Astrocyte of the cerebellum (primary cell): Measurements from ENCODE around the gene CACNA2D3.
"Not testable (repeated sequence)": the region's sequence is repeated elsewhere in the genome, so short reads cannot be mapped to it uniquely, and the experiment has no call there.

Experiments
- DNase-seq: peaks from one replicate; pipeline ENCODE4 v3.0.0-alpha.2; 2011; ENCODE audit warnings: low read depth
- H3K4me3 ChIP-seq: 2 replicates; pipeline ENCODE4 v1.5.1; 2011; ENCODE audit warnings: mild to moderate bottlenecking, low read depth, low read length, moderate library complexity
- CTCF ChIP-seq: IDR thresholded peaks from 2 replicates; pipeline ENCODE4 v1.5.1; 2012; ENCODE audit warnings: low read length, low read depth, moderate library complexity, mild to moderate bottlenecking; ENCODE audit errors: missing control alignments
- in situ Hi-C: cut with HindIII; loops from 2 replicates; pipeline ENCODE4 v1.10.0; 2017; ENCODE audit warnings: low sequenced_read_pairs

Gene CACNA2D3

GRCh38 chr3:54086652-54087405, 35.5 kb upstream of the CACNA2D3 start:
- DNase-seq, result no peak
- in situ Hi-C loops, result no loop called here
- no peak overlapping the region for H3K4me3 ChIP-seq
- TF ChIP-seq CTCF, result no peak

- TF ChIP-seq CTCF, result no peak
- in situ Hi-C loops, result no loop called here
- no peak for DNase-seq
- peak overlapping the region; percentile 15 for H3K4me3 ChIP-seq
Measured at GRCh38 chr3:54087581-54088410, 34.6 kb upstream of the CACNA2D3 start.

DNA sequence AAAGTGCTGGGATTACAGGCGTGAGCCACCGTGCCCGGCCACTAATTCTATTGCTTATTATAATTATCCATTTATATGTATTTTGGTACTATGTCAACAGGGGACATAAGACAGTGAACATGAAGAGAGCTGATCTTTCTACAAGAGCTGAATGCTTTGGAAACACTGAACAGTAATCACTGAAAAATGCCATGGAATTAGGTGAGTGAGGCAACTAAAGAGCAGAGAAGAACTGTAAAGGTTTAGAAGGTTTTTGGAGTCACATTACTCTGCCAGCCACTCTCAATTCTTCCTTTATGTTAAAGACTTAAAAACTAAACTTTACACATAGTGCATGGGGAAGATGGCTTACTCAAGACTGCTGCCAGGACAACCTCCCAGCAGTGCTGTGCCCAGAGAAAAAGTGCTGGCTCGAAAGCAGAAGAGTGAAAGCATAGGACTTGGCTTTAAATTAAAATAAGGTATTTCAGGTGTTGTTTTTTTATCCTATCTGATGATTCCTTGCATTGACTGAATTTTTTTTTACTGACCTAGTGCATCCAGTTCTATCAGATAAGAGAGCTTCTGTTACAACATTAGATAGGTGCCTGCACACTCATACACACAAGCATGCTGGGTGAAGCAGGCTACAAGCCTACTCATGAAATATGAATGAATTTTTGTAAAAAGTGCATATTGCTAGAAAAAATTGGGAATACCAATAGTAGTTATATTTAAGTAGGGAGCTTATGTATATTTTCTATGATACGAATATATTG, 28.7 kb upstream of the CACNA2D3 start:
- no peak for DNase-seq
- in situ Hi-C loops, result no loop called here
- no peak for TF ChIP-seq CTCF

GRCh38 chr3:54094926-54095325, 27.4 kb upstream of the CACNA2D3 start:
- no peak overlapping the region for H3K4me3 ChIP-seq
- in situ Hi-C loops, result no loop called here
- DNase-seq, result no peak
- TF ChIP-seq CTCF, result no peak

More for the DNA sequence above, 28.7 kb upstream of the CACNA2D3 start:
- no peak overlapping the region for H3K4me3 ChIP-seq

GRCh38 chr3:54099381-54099780, 23.0 kb upstream of the CACNA2D3 start:
- no peak for DNase-seq
- in situ Hi-C loops, result no loop called here
- TF ChIP-seq CTCF, result no peak
- no peak overlapping the region for H3K4me3 ChIP-seq

- in situ Hi-C loops, result no loop called here
- DNase-seq, result no peak
- no peak for TF ChIP-seq CTCF
- H3K4me3 ChIP-seq, result no peak overlapping the region
Measured at GRCh38 chr3:54104084-54104483, 18.3 kb upstream of the CACNA2D3 start.

DNA sequence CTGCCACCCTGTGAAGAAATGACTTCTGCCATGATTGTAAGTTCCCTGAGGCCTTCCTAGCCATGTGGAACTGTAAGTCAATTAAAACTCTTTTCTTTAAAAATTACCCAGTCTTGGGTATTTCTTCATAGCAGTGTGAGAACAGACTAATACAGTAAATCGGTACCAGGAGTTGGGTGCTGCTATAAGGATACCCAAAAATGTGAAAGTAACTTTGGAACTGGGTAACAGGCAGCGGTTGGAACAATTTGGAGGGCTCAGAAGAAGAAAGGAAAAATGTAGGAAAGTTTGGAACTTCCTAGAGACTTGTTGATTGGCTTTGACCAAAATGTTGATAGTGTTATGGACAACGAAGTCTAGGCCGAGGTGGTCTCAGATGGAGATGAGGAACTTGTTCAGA, 6.2 kb upstream of the CACNA2D3 start:
- H3K4me3 ChIP-seq, DNase-seq, in situ Hi-C loops: not testable (repeated sequence)
